ENCODE data around the gene STXBP5L. TPM values are rescaled to one million over a fixed set of nuclear protein-coding genes. Genes with fewer than 3 reads are reported as not detected.

Gene STXBP5L
- total RNA-seq, 1 donor from 2014 or later: 3.0 TPM

DNA sequence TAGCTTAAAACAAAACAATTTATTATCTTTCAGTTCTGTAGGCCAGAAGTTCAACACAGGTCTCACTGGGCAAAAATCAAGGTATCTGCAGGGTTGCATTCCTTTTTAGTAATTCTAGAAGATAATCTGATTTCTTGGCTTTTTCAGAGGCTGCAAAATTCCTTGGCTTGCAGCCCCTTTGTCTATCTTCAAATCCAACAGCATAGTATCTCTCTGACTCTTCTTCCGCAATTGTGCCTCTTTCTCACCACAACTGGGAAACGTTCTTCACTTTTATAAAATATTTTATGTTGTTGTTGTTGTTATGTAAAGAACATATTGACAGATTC lies 218.7 kb downstream of the STXBP5L start:
- no peak overlapping the region for H3K4me3 Mint-ChIP-seq
- H3K27me3 Mint-ChIP-seq (ENCODE audit: low read depth): no peaks in the 10 kb centered on the region
- no peak overlapping the region for H3K27ac Mint-ChIP-seq (ENCODE audit: unreplicated experiment)
- no peaks in the 10 kb centered on the region for H3K4me1 Mint-ChIP-seq
- H3K9me3 Mint-ChIP-seq: no peaks in the 10 kb centered on the region
- DNase-seq (ENCODE audit: low read depth, low spot score): no peak
- no peaks in the 10 kb centered on the region for H3K36me3 Mint-ChIP-seq (ENCODE audit: low read depth)
- TF ChIP-seq CTCF (conservative IDR thresholded peaks at IDR 0.05): no peak

GRCh38 chr3:121152573-121152972 lies 244.6 kb downstream of the STXBP5L start:
- Mint-ChIP-seq H3K36me3 (ENCODE audit: low read depth) (no peaks in the 10 kb centered on the region), H3K27me3 (ENCODE audit: low read depth) (no peaks in the 10 kb centered on the region)
- no peak for DNase-seq (ENCODE audit: low read depth, low spot score)

DNA sequence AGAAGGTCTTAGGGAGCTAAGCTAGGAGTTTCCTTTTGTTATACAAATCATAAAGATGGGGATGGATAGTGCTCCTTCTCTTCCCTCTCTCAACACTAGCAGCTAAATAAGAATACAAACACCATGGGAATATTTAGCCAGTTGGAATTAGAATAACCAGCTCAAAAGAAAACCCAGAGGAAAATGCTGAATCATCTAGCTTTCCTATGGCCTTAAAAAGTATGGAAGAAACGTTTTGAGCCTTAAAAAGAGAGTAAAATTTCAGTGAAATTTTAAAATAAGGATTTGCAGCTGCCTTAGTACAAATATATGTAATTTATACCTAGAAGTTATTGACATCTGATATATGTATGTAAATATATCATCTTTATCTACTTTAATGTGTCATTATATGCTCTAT lies 245.8 kb downstream of the STXBP5L start:
- no peak for DNase-seq (ENCODE audit: low read depth, low spot score)
- no peak for TF ChIP-seq CTCF (conservative IDR thresholded peaks at IDR 0.05)
- H3K9me3 Mint-ChIP-seq: no peaks in the 10 kb centered on the region
- no peaks in the 10 kb centered on the region for H3K36me3 Mint-ChIP-seq (ENCODE audit: low read depth)
- no peaks in the 10 kb centered on the region for H3K27me3 Mint-ChIP-seq (ENCODE audit: low read depth)
- peak overlapping the region; percentile 29 for H3K27ac Mint-ChIP-seq (ENCODE audit: unreplicated experiment)
- H3K4me1 Mint-ChIP-seq: no peaks in the 10 kb centered on the region
- H3K4me3 Mint-ChIP-seq: no peak overlapping the region

More at GRCh38 chr3:121152573-121152972, 244.6 kb downstream of the STXBP5L start:
- Mint-ChIP-seq H3K9me3 (no peaks in the 10 kb centered on the region), H3K4me1 (no peaks in the 10 kb centered on the region), H3K4me3 (no peak overlapping the region), H3K27ac (ENCODE audit: unreplicated experiment) (no peak overlapping the region)
- peak; percentile 44 for TF ChIP-seq CTCF (conservative IDR thresholded peaks at IDR 0.05)

- no peaks in the 10 kb centered on the region for H3K9me3 Mint-ChIP-seq
- no peak for TF ChIP-seq CTCF (conservative IDR thresholded peaks at IDR 0.05)
- no peaks in the 10 kb centered on the region for H3K27me3 Mint-ChIP-seq (ENCODE audit: low read depth)
- H3K27ac Mint-ChIP-seq (ENCODE audit: unreplicated experiment): no peak overlapping the region
- no peak for DNase-seq (ENCODE audit: low read depth, low spot score)
- H3K4me1 Mint-ChIP-seq: no peaks in the 10 kb centered on the region
- H3K4me3 Mint-ChIP-seq: no peak overlapping the region
- no peaks in the 10 kb centered on the region for H3K36me3 Mint-ChIP-seq (ENCODE audit: low read depth)
These were observed 247.0 kb downstream of the STXBP5L start for GRCh38 chr3:121155028-121155427.

GRCh38 chr3:121165397-121165837 lies 257.4 kb downstream of the STXBP5L start:
- Mint-ChIP-seq H3K27me3 (ENCODE audit: low read depth) (no peaks in the 10 kb centered on the region), H3K27ac (ENCODE audit: unreplicated experiment) (no peak overlapping the region), H3K36me3 (ENCODE audit: low read depth) (peaks cover 10% of the 10 kb centered on the region), H3K4me1 (no peaks in the 10 kb centered on the region), H3K9me3 (peaks cover 10% of the 10 kb centered on the region), H3K4me3 (no peak overlapping the region)
- TF ChIP-seq CTCF (conservative IDR thresholded peaks at IDR 0.05): no peak
- DNase-seq (ENCODE audit: low read depth, low spot score): no peak
